ENCODE measurements around the gene ALAD.

Gene ALAD

DNA sequence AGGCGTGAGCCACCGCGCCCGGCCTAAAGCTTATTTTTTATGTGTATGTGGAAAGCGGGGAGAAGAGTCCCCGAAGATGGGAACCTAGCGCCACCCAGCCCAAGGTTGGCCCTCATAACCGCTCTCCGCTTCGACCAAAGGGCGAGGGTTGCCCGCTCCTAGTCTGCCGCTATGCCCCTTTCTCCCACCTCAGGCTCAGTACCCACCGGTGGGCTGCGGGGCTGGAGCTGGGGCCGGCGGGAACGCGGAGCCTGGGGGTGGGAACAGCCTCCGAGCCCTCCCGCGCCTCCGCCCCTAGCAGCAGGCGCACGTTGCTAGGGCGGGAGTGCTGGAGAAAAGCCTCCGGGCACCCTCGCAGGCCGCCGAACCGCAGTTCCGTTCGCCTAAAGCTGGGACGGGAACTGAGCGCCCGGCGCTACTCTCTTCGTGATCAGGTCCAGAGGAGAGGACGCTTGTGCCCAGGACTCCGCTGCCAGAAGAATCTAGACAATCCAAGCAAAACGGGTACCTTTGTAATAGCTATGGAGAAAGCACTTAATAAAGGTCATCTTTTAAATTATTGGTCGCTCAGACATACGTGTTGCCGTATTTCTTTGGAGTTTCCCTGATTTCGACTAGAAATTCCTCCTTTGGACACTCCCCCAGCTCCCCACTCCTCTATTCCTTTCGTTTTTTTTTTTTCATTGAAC lies 60.9 kb downstream of the ALAD start, which contains the start of gene WDR31:
WDR31 (minus strand) TSS at position 265 of the 689 bp plus-strand sequence. CDS start 8,253 bp downstream, outside the sequence.
- no peak within 1 kb of the TSS for H3K27ac ChIP-seq (ENCODE audit: low read depth, low read length)
- TF ChIP-seq, protein P1, sequence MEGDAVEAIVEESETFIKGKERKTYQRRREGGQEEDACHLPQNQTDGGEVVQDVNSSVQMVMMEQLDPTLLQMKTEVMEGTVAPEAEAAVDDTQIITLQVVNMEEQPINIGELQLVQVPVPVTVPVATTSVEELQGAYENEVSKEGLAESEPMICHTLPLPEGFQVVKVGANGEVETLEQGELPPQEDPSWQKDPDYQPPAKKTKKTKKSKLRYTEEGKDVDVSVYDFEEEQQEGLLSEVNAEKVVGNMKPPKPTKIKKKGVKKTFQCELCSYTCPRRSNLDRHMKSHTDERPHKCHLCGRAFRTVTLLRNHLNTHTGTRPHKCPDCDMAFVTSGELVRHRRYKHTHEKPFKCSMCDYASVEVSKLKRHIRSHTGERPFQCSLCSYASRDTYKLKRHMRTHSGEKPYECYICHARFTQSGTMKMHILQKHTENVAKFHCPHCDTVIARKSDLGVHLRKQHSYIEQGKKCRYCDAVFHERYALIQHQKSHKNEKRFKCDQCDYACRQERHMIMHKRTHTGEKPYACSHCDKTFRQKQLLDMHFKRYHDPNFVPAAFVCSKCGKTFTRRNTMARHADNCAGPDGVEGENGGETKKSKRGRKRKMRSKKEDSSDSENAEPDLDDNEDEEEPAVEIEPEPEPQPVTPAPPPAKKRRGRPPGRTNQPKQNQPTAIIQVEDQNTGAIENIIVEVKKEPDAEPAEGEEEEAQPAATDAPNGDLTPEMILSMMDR (IDR thresholded peaks at IDR 0.05; ENCODE audit: low read depth, low read length, poor library complexity, severe bottlenecking): no peak
- no peak for TF ChIP-seq EZH2phosphoT487 (IDR thresholded peaks at IDR 0.05; ENCODE audit: borderline replicate concordance, low read length)
- H3K27me3 ChIP-seq (ENCODE audit: control insufficient read depth, low read length): no peaks in the 10 kb centered on the region
- no peaks in the 10 kb centered on the region for H3K36me3 ChIP-seq (ENCODE audit: control insufficient read depth, low read length)
- peak within 1 kb of the TSS; percentile 76 for H3K4me3 ChIP-seq (ENCODE audit: low read length)
- H3F3A ChIP-seq (ENCODE audit: control insufficient read depth, insufficient read depth): peaks cover 3% of the 10 kb centered on the region; the same call in 1 of the 2 replicates
- H3K9me2 ChIP-seq (replicated peaks; ENCODE audit: control insufficient read depth, low read length): no peaks in the 10 kb centered on the region
- peak within 1 kb of the TSS; percentile 86 for H3K4me2 ChIP-seq (ENCODE audit: low read length)
- no peaks in the 10 kb centered on the region for H3K9me3 ChIP-seq (ENCODE audit: control insufficient read depth, insufficient read depth, low read length)
- H4K20me1 ChIP-seq (ENCODE audit: control insufficient read depth, insufficient read depth, low read depth, low read length): no peaks in the 10 kb centered on the region
- no peaks in the 10 kb centered on the region for H3K79me2 ChIP-seq (ENCODE audit: control insufficient read depth, low read length)
- peaks cover 21% of the 10 kb centered on the region for H3K4me1 ChIP-seq (ENCODE audit: control insufficient read depth, low read length)

DNA sequence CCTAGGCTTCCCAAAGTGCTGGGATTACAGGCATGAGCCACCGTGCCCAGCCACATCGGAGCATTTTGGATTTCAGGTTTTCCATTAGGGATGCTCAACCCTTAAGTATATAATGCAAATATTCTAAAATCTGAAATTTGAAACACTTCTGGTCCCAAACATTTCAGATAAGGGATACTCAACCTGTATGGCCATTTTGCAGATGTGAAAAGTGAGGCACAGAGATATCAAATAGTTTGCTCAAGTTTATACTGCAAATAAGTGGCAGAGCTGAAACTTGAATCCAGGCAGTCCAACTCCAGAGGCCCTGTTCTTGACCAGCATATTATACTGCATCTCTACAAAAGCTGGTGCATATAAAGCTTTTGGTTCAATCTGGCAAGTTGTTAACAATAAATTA lies 63.4 kb downstream of the ALAD start:
- H3K27me3 ChIP-seq (ENCODE audit: control insufficient read depth, low read length): no peaks in the 10 kb centered on the region
- H3K79me2 ChIP-seq (ENCODE audit: control insufficient read depth, low read length): no peaks in the 10 kb centered on the region
- H3K9me3 ChIP-seq (ENCODE audit: control insufficient read depth, insufficient read depth, low read length): no peaks in the 10 kb centered on the region

More for the DNA sequence above, 63.4 kb downstream of the ALAD start:
- H3K36me3 ChIP-seq (ENCODE audit: control insufficient read depth, low read length): no peaks in the 10 kb centered on the region
- no peaks in the 10 kb centered on the region for H4K20me1 ChIP-seq (ENCODE audit: control insufficient read depth, insufficient read depth, low read depth, low read length)
- H3K4me3 ChIP-seq (ENCODE audit: low read length): no peak overlapping the region
- H3K27ac ChIP-seq (ENCODE audit: low read depth, low read length): no peak overlapping the region
- H3K4me1 ChIP-seq (ENCODE audit: control insufficient read depth, low read length): peaks cover 12% of the 10 kb centered on the region
- H3F3A ChIP-seq (ENCODE audit: control insufficient read depth, insufficient read depth): peaks cover 3% of the 10 kb centered on the region; the same call in 1 of the 2 replicates
- TF ChIP-seq, protein P1 (IDR thresholded peaks at IDR 0.05; ENCODE audit: low read depth, low read length, poor library complexity, severe bottlenecking): no peak
- TF ChIP-seq EZH2phosphoT487 (IDR thresholded peaks at IDR 0.05; ENCODE audit: borderline replicate concordance, low read length): no peak
- H3K9me2 ChIP-seq (replicated peaks; ENCODE audit: control insufficient read depth, low read length): no peaks in the 10 kb centered on the region
- H3K4me2 ChIP-seq (ENCODE audit: low read length): no peak overlapping the region

All from DOHH2 (cell line).